22Rv1 (cell line): ENCODE results near the gene MYO1D.
"Not testable (repeated sequence)": the region's sequence is repeated elsewhere in the genome, so short reads cannot be mapped to it uniquely, and the experiment has no call there.

Experiments used
- CTCF ChIP-seq: fragments of 450-650 bp; IDR thresholded peaks from 2 replicates; pipeline ENCODE4 v1.5.1; 2017; ENCODE audit warnings: mild to moderate bottlenecking
- ZFX ChIP-seq: fragments of 450-650 bp; IDR thresholded peaks from 2 replicates; pipeline ENCODE4 v1.6.1; 2017; ENCODE audit warnings: antibody characterized with exemption, borderline replicate concordance

- TF ChIP-seq CTCF, ZFX: not testable (repeated sequence)
Observed at GRCh38 chr17:32887410-32887809, 10.5 kb upstream of the MYO1D start.
